Measurements from ENCODE around the gene KRTAP6-3. TPM values are rescaled to one million over a fixed set of nuclear protein-coding genes. Genes with fewer than 3 reads are reported as not detected.

Gene KRTAP6-3
- total and polyA plus RNA-seq, 2 of the 8 experiments (the other 6 are each of a cell fraction or from before 2014, with no cell fraction given), result not detected

DNA sequence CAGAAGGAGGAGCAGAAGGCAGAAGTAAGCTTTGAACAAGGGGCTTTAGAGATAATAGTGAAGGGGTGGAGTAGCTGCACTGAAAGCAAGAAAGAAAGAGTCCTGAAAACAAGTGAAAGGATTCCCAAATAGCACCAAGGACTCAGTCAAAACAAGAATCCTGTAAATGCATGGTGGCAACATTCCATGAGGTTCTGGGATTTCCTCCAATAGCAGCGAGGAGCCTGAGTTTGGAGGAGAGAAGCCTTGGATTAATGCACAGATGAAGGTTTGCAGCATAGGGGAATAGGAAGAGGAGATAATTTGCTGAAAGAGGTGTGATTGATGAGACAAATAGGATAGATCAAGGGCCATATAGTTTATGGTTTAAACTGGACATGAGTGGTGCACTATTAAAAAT lies 12.9 kb upstream of the KRTAP6-3 start (continued):
- no peak for TF ChIP-seq CHD7 (IDR thresholded peaks at IDR 0.05; ENCODE audit: insufficient replicate concordance, low read length)
- no peak for TF ChIP-seq CREB1 (IDR thresholded peaks at IDR 0.05)
- no peak for TF ChIP-seq SP2 (IDR thresholded peaks at IDR 0.05; ENCODE audit: low read length)
- no peak for TF ChIP-seq SIRT6 (IDR thresholded peaks at IDR 0.05; ENCODE audit: low read length)
- no peak for TF ChIP-seq NANOG (IDR thresholded peaks at IDR 0.05; ENCODE audit: insufficient read depth, low read depth, low read length, poor library complexity, severe bottlenecking)
- TF ChIP-seq RFX5 (IDR thresholded peaks at IDR 0.05; ENCODE audit: borderline replicate concordance, low read depth, low read length), result no peak
- TF ChIP-seq, protein P1, sequence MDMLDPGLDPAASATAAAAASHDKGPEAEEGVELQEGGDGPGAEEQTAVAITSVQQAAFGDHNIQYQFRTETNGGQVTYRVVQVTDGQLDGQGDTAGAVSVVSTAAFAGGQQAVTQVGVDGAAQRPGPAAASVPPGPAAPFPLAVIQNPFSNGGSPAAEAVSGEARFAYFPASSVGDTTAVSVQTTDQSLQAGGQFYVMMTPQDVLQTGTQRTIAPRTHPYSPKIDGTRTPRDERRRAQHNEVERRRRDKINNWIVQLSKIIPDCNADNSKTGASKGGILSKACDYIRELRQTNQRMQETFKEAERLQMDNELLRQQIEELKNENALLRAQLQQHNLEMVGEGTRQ (IDR thresholded peaks at IDR 0.05; ENCODE audit: low read length), result no peak
- TF ChIP-seq JUND (IDR thresholded peaks at IDR 0.05; ENCODE audit: low read length), result no peak
- no peak for TF ChIP-seq EGR1 (IDR thresholded peaks at IDR 0.05; ENCODE audit: borderline replicate concordance, low read depth, low read length)
- TF ChIP-seq SIX5 (IDR thresholded peaks at IDR 0.05; ENCODE audit: low read depth, low read length), result no peak

All from H1 (cell line).